ENCODE data around the gene SH2D1A.

DNA sequence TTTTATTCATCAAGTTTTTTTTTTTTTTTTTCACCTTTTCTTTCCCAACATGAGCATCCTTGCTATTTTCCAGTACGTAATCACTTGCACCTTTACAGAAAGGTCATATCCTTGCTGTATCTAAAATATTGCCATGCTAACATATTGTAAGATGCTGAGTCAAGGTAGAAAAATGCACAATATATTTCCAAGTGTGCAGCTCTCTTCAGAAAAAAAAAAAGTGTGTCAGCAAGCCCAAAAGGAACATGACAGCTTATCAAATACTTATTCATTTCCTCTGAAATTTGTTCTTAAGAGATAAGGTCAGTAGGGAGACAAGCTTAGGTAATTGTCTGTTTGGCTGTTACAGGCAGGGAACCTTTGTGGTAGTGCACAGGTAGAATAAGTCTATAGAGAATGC, 27.0 kb downstream of the SH2D1A start:
- TF ChIP-seq POLR2A (IDR thresholded peaks at IDR 0.05; ENCODE audit: low read depth, low read length), result no peak
- TF ChIP-seq TAF1 (IDR thresholded peaks at IDR 0.05; ENCODE audit: borderline replicate concordance, low read depth, low read length), result no peak
- TF ChIP-seq POLR2AphosphoS5 (IDR thresholded peaks at IDR 0.05; ENCODE audit: low read depth, low read length), result no peak

Measured in GM12892 (cell line).